HG03571 (cell line): Measurements from ENCODE around the gene C2orf81.
A peak's percentile ranks its signal among the peaks of the same experiment; 100 is the strongest.
"Not testable (repeated sequence)": the region's sequence is repeated elsewhere in the genome, so short reads cannot be mapped to it uniquely, and the experiment has no call there.

Source experiments
- ATAC-seq: cut with Tn5 transposase; IDR thresholded peaks from one replicate; pipeline ENCODE4 v1.9.1; 2021; ENCODE audit not compliant: unreplicated experiment

C2orf81 gene

GRCh38 chr2:74423231-74424095 is 2.0 kb upstream of the C2orf81 start:
- no peak for ATAC-seq

DNA sequence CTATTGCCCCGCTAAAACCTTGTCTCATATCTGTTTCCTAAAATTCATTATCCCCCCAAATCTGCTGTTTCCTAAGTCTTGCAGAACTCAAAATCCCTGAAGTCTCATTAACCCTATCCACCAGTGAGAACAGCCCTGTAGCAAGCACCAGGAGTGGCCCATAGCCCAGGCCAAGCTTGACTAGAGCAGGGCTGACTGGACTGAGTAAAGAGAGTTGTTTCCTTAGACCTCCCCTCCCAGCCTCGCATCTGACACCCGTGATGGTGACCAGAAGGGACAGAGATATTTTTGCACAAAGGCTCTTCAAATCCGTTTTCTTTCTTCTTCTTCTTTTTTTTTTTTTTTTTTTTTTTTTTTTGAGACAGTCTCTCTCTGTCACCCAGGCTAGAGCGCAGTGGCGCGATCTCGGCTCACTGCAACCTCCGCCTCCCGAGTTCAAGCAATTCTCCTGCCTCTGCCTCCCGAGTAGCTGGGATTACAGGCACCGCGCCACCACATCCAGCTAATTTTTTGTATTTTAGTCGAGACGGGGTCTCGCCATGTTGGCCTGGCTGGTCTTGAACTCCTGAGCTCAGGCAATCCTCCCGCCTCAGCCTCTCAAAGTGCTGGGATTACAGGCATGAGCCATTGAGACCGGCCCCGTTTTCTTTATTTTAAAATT is 846 bp downstream of the C2orf81 start:
- ATAC-seq: not testable (repeated sequence)

GRCh38 chr2:74420006-74420405 is 1.4 kb downstream of the C2orf81 start:
- ATAC-seq: no peak

DNA sequence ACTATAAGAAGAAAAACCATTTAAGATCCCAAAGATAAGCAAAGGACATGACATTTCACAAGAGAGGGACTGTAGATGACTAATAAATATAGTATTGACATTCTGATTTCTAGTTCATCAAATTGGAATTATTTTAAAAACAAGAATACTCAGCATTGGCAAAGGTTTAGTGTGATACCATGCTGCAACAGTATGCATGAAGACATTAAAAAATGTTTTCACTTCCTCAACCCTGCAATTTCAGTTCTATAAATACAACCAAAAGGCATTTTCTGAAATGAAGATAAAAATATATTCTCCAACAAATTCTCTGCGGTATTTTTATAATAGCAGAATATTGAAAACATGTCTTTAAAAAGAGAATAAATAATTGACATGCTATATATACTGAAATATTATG is 2.1 kb downstream of the C2orf81 start:
- no peak for ATAC-seq

DNA sequence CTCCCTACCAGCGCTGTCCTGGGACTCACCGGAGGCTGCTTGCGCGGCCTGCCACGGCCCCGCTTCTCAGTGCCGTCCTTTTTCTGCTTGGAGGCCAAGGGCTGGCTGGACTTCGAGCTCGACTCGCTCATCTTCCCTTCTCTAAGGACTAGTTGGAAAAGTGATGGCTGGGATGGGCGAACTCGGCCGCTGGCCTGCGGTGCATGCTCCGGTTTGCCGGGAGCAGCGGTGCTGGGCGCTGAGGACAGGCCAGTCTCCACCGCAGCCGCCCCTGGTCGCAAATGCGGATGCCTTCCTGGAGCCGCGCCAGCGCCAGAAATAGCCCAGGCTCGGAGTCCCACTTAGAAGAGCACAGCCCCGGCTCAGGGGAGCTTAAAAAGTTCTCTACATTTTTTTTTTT is 3.1 kb downstream of the C2orf81 start:
- no peak for ATAC-seq

DNA sequence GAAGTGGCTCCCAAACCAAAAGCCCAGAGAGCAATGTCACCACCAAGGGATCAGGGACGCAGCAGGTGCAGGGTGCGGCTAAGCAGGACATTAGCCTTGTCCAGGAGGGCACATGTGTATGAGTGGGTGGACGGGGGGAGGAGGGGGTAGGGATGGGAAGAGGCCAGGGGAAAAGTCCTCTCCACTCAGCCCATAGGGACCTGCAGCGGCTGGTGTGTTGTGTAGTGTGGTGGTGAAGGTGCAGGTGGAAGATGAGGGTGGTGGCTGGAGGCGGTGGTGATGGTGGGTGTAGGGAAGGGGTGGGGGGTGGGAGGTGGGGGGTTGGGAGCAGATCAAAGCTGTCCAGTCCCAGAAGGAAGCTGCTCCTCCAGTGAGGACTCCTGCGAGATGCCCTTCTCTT is 3.7 kb downstream of the C2orf81 start:
- no peak for ATAC-seq

DNA sequence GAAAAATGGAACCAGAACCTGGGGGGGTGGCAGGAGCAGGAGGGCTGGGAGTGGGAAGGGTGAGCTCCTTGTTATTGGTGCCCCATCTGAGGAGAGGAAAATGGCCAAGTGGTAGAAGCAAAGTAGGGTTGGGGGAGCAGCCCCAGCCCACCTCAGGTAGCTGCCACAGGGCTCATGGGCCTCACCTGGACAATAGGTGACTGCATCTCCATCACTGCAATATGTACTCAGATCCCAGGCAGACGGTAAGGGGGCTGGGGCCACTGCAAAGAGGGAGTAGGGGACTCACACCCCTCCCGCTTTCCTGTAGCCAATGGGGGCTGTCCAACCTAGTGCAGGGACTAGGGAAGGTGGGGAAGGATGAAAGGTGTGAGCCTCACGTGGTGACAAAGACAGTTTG is 4.2 kb downstream of the C2orf81 start:
- ATAC-seq: no peak

DNA sequence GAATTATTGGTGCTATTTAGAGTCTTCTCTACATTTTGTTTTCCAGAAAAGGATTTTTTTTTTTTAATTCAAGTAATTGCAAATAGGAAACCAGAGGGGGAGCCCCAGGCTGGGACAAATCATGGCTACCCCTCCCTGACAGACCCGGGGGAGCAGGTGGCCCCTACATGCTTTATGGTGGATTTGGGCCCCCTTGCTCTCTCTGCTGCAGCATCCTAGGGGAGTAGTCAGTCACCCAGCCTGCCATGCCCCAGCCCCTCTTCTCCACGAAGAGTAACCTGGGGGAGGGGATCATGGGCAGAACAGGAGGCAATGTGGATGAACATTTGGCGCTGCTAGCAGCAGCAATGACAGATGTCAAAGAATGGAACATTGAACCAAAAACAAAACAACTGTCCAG is 4.6 kb downstream of the C2orf81 start:
- ATAC-seq: no peak

DNA sequence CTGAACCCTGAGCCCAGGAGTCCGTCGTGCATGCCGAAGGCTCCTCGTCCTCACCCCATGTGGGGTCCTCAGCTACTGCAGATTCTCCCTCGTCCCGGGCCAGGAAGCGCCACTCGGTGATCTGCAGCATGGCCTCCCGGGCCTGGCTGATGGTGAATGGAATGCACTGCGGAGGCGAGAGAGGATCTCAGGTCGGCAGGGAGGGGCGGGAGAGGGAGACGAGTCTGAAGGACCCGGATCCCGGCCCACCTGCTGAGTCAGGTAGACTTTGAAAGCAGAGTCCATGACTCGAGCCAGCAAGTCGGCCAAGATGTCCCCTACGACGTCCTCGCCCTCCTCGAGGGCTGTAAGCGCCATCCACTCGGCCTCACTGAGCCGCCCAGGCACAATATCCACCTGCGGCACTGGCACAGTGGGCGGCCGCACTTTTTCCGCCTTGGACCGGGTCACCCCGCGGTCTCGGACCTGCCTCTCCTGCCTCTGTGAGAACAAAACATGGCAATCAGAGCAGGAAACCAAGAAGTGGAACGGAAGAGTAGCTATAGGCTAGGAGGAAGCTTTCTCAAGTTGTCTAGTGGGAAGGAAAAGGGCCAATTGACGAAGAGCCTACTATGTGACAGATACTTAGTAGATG is 5.5 kb downstream of the C2orf81 start:
- no peak for ATAC-seq

DNA sequence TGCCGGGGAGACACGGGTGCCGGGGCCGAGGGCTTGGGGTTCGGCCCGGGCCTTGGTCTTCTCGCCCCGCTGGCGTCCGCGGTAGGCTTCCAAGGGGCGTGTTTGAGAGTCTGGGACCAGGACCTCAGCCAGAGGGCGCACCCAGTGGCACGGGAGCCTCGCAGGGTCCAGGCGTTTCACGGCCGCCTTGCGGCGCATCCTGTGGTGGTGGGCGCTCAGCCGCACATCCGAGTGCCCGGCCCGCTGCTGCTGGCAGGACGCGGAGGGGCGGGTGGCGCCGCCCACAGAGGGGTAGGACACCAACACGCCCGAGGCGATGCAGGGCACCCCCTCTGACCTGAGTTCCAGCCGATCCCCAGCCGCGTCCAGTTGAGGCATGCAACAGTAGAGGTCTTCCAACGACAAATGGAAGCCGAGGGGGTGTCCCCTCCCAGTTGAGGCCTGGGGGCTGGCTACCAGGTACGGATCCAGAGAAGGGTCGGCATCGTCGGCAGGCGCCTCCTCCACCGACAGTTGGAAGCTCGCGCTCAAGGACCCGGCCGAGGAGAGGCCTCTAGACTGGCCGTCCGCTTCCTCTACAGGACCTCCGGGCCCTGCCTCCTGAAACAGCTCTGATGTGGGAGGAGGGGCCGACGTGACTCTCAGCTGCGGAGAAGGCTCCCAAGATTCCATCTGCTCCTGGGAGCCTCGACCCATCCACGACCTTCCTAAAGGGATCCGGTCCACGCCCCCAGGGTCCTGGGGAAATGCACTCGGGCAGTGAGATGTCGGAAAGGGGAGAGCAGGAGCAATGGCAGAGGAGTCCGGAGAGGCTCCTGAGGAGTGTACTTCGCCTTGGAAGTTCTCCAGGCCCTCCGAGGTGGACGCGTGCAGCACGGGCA is 6.3 kb downstream of the C2orf81 start:
- ATAC-seq: no peak

DNA sequence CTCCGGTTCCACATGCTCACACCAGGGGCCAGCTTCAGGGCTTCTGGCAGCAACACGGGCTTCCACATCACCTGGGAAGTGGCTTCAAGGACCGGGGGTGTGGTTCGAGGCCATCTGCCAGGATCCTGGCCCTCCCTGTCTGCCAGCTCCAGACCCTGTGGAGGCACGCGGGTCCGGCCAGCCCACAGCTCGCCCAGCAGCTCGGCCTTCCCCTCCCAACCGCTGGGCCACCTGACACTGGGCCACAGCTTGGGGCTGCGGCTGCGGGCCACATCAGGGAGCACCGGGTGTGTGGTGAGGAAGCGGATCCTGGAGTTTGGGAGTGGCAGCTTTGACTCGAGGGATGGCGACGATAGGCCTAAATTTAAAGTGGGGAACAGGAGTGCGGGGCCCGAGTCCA is 7.0 kb downstream of the C2orf81 start:
- ATAC-seq: no peak

GRCh38 chr2:74413001-74413698 is 8.3 kb downstream of the C2orf81 start:
- no peak for ATAC-seq

GRCh38 chr2:74407682-74408081 is 13.7 kb downstream of the C2orf81 start:
- no peak for ATAC-seq

- ATAC-seq: no peak
Measured at GRCh38 chr2:74406035-74406434, 15.4 kb downstream of the C2orf81 start.

DNA sequence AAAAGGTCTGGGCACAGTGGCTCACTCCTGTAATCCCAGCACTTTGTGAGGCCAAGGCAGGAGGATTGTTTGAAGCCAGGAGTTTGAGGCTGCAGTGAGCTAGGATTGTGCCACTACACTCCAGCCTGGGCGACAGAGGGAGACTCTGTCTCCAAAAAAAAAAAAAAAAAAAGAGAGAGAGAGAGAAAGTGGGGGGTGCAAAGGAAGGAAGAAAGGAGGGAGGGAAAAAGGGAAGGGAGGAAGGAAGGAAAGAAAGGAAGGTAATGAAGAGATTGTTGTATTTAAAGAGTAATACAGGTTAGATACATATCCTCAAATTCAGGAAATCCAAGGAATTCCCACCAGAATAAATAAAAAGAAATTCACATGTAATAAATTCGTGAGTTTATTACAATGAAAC is 19.5 kb downstream of the C2orf81 start:
- no peak for ATAC-seq

GRCh38 chr2:74399785-74400184 is 21.6 kb downstream of the C2orf81 start:
- ATAC-seq: no peak

DNA sequence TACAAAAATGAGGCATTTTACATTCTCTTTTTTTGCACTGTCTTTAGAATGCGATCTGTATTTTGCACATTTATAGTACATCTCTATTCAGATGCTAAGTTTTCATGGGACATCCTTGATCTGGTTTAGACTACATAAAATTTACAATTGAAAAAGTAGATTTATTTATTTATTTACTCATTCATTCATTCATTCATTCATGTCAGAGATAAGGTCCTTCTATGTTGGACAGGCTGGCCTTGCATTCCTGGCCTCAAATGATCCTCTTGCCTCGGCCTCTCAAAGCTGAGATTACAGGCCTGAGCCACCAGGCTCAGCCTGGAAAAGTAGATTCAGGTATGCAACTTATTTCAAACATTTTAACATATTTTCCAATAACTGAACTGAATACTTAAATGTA is 25.3 kb downstream of the C2orf81 start:
- no peak for ATAC-seq

GRCh38 chr2:74393525-74393924 is 27.9 kb downstream of the C2orf81 start:
- ATAC-seq: no peak

- no peak for ATAC-seq
Measured at GRCh38 chr2:74392449-74392743, 29.0 kb downstream of the C2orf81 start.

GRCh38 chr2:74391580-74392448 is 29.6 kb downstream of the C2orf81 start:
- ATAC-seq: peak; percentile 68
